Head of caudate nucleus (tissue), 42 donors: Measurements from ENCODE around the gene RAP1A.

Experiments
- DNase-seq, 42 donors: peaks; one replicate each; pipeline versions ENCODE4 v3.0.0 to v3.0.0-alpha.2; 2020 to 2021; ENCODE audit warnings: mixed read lengths in 7 of 42
- intact Hi-C: fragments of 100-400 bp; cut with DNase I; formaldehyde crosslinking; loops from one replicate; pipeline ENCODE4 v1.15.0; 2022

The RAP1A gene

GRCh38 chr1:111729271-111729921, 109.8 kb downstream of the RAP1A start:
- intact Hi-C loops, result no loop called here
- DNase-seq, result peak in 5 of 42 donors; percentile 26 to 44 (median 36)

GRCh38 chr1:111729946-111730681, 110.5 kb downstream of the RAP1A start:
- intact Hi-C loops, result no loop called here
- peak in 7 of 42 donors; percentile 32 to 63 (median 45) for DNase-seq

- intact Hi-C loops, result no loop called here
- peak in 1 of 42 donors; percentile 41 for DNase-seq
Measured at GRCh38 chr1:111730706-111731105, 111.1 kb downstream of the RAP1A start.

- peak in 2 of 42 donors; percentile 19 to 28 for DNase-seq
- intact Hi-C loops, result no loop called here
Measured at GRCh38 chr1:111731956-111732355, 112.4 kb downstream of the RAP1A start.

GRCh38 chr1:111732718-111733117, 113.1 kb downstream of the RAP1A start:
- intact Hi-C loops, result no loop called here
- DNase-seq, result peak in 3 of 42 donors; percentile 18 to 34 (median 24)

GRCh38 chr1:111733183-111733991, 113.8 kb downstream of the RAP1A start:
- intact Hi-C loops, result no loop called here
- peak in 23 of 42 donors; percentile 17 to 76 (median 53) for DNase-seq

- no peak for DNase-seq
Measured at GRCh38 chr1:111733992-111734341, 114.4 kb downstream of the RAP1A start.

GRCh38 chr1:111734426-111734825, 114.8 kb downstream of the RAP1A start:
- intact Hi-C loops, result no loop called here
- peak in 3 of 42 donors; percentile 12 to 29 (median 17) for DNase-seq

More at GRCh38 chr1:111733992-111734341, 114.4 kb downstream of the RAP1A start:
- intact Hi-C loops, result no loop called here

GRCh38 chr1:111734856-111735255, 115.3 kb downstream of the RAP1A start:
- intact Hi-C loops, result no loop called here

GRCh38 chr1:111735321-111735720, 115.7 kb downstream of the RAP1A start:
- no peak for DNase-seq
- intact Hi-C loops, result no loop called here

More at GRCh38 chr1:111734856-111735255, 115.3 kb downstream of the RAP1A start:
- DNase-seq, result peak in 2 of 42 donors; percentile 10 to 18

- intact Hi-C loops, result no loop called here
- peak in 39 of 42 donors; percentile 36 to 88 (median 62) for DNase-seq
Measured at GRCh38 chr1:111735858-111736544, 116.4 kb downstream of the RAP1A start.

- intact Hi-C loops, result no loop called here
- peak; percentile 50 to 95 (median 85) for DNase-seq
Measured at GRCh38 chr1:111736548-111737215, 117.1 kb downstream of the RAP1A start.

- peak in 7 of 42 donors; percentile 27 to 77 (median 52) for DNase-seq
- intact Hi-C loops, result loop anchor here (2.0 kb wide), 1 partner anchor 17 kb away; the partner anchor contains the start of gene DDX20
Measured at GRCh38 chr1:111737216-111738132, 117.9 kb downstream of the RAP1A start.

- intact Hi-C loops, result loop anchor here (2.0 kb wide), 1 partner anchor 17 kb away; the partner anchor contains the start of gene DDX20
- DNase-seq, result no peak
Measured at GRCh38 chr1:111738133-111738435, 118.5 kb downstream of the RAP1A start.

GRCh38 chr1:111738436-111739193, 119.0 kb downstream of the RAP1A start:
- peak; percentile 51 to 94 (median 84) for DNase-seq
- intact Hi-C loops, result loop anchor here (2.0 kb wide), 1 partner anchor 16 kb away; the partner anchor contains the start of gene DDX20

- intact Hi-C loops, result loop anchor here (2.0 kb wide), 1 partner anchor 15 kb away; the partner anchor contains the start of gene DDX20
- peak; percentile 71 to 96 (median 91) for DNase-seq
Measured at GRCh38 chr1:111739194-111739924, 119.8 kb downstream of the RAP1A start, which contains the start of gene INKA2. Gene INKA2 (minus strand): TSS chr1:111739395. CDS start chr1:111739242, 153 bp downstream.
